ENCODE results near the gene NPHP4. TPM values are rescaled to one million over a fixed set of nuclear protein-coding genes. Genes with fewer than 3 reads are reported as not detected.
"Not testable (repeated sequence)": the region's sequence is repeated elsewhere in the genome, so short reads cannot be mapped to it uniquely, and the experiment has no call there.

Gene NPHP4
- total RNA-seq, 1 donor, result 8.0 TPM

- no peaks in the 10 kb centered on the region for H3K9me3 ChIP-seq (ENCODE audit: low read depth, low read length)
- H3K27ac ChIP-seq (ENCODE audit: low read depth, low read length), result no peak overlapping the region
- H3K4me1 ChIP-seq (ENCODE audit: insufficient read depth, low read length), result no peaks in the 10 kb centered on the region
- no peak for TF ChIP-seq CTCF (IDR thresholded peaks at IDR 0.05; ENCODE audit: extremely low read depth, low read depth, low read length)
- H3K4me3 ChIP-seq (ENCODE audit: insufficient read depth, low read length), result no peak overlapping the region
- no peaks in the 10 kb centered on the region for H3K36me3 ChIP-seq (ENCODE audit: insufficient read depth, low read length)
- H3K4me2 ChIP-seq (ENCODE audit: insufficient read depth, low read length), result no peak overlapping the region
- no peaks in the 10 kb centered on the region for H4K20me1 ChIP-seq (ENCODE audit: insufficient read depth, low read length)
- peak; percentile 29 for DNase-seq (ENCODE audit: insufficient read length, low spot score, missing footprints)
- no peak overlapping the region for H2AFZ ChIP-seq (ENCODE audit: low read length)
- no peaks in the 10 kb centered on the region for H3K27me3 ChIP-seq (ENCODE audit: insufficient read depth, low read length)
- H3K79me2 ChIP-seq (ENCODE audit: insufficient read depth, low read length), result no peaks in the 10 kb centered on the region
Observed at GRCh38 chr1:5926686-5927435, 65.4 kb downstream of the NPHP4 start.

DNA sequence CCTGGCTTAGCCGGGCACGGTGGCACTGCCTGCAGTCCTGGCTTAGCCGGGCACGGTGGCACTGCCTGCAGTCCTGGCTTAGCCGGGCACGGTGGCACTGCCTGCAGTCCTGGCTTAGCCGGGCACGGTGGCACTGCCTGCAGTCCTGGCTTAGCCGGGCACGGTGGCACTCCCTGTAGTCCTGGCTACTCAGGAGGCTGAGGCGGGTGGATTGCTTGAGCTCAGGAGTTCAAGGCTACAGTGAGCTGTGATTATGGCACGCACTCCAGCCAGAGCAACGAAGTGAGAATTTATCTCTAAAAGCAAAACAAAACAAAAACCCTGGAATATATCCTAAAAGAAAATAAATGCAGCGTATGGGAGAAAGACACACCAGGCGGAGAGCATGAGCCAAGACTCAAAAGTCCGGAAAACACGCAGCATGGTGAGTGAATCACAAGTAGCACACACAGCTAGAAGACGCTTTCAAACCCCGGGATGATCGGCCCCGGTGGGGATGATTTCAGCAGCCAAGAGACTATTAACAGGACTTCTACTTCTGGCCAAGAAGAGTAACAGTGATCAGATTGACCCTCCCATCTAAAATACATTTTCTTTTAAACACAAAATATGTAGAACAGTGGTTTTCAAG lies 69.4 kb downstream of the NPHP4 start:
- not testable (repeated sequence) for H2AFZ ChIP-seq (ENCODE audit: low read length); H3K9me3 ChIP-seq (ENCODE audit: low read depth, low read length); H3K4me2 ChIP-seq (ENCODE audit: insufficient read depth, low read length); H3K4me1 ChIP-seq (ENCODE audit: insufficient read depth, low read length); H3K36me3 ChIP-seq (ENCODE audit: insufficient read depth, low read length); H4K20me1 ChIP-seq (ENCODE audit: insufficient read depth, low read length); H3K79me2 ChIP-seq (ENCODE audit: insufficient read depth, low read length); DNase-seq (ENCODE audit: insufficient read length, low spot score, missing footprints); H3K27me3 ChIP-seq (ENCODE audit: insufficient read depth, low read length); H3K27ac ChIP-seq (ENCODE audit: low read depth, low read length); H3K4me3 ChIP-seq (ENCODE audit: insufficient read depth, low read length)

DNA sequence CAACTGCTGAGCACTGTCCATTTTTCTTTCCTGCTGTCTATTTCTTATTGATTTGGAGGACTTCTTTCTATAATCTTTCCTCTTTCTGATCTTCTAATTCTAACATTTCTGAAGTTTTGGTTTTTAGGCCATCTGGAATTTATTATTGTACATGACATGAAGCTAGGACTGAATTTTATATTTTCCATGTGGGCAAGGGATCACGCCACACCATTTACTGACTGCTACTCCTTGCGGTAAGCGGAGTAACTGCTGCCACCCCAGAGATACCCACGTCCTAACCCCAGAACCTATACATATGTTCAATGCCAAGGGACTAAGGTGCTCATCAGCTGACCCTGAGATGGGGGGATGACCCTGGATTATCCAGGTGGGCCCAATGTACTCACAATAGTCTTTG lies 70.6 kb downstream of the NPHP4 start:
- no peak overlapping the region for H3K4me3 ChIP-seq (ENCODE audit: insufficient read depth, low read length)
- no peak overlapping the region for H2AFZ ChIP-seq (ENCODE audit: low read length)
- H3K27ac ChIP-seq (ENCODE audit: low read depth, low read length), result no peak overlapping the region
- no peaks in the 10 kb centered on the region for H3K79me2 ChIP-seq (ENCODE audit: insufficient read depth, low read length)
- no peak for DNase-seq (ENCODE audit: insufficient read length, low spot score, missing footprints)
- H4K20me1 ChIP-seq (ENCODE audit: insufficient read depth, low read length), result no peaks in the 10 kb centered on the region
- H3K4me2 ChIP-seq (ENCODE audit: insufficient read depth, low read length), result no peak overlapping the region
- H3K36me3 ChIP-seq (ENCODE audit: insufficient read depth, low read length), result no peaks in the 10 kb centered on the region
- no peak for TF ChIP-seq CTCF (IDR thresholded peaks at IDR 0.05; ENCODE audit: extremely low read depth, low read depth, low read length)
- no peaks in the 10 kb centered on the region for H3K9me3 ChIP-seq (ENCODE audit: low read depth, low read length)
- H3K4me1 ChIP-seq (ENCODE audit: insufficient read depth, low read length), result no peaks in the 10 kb centered on the region
- H3K27me3 ChIP-seq (ENCODE audit: insufficient read depth, low read length), result no peaks in the 10 kb centered on the region

- H3K9me3 ChIP-seq (ENCODE audit: low read depth, low read length), result no peaks in the 10 kb centered on the region
- H2AFZ ChIP-seq (ENCODE audit: low read length), result no peak overlapping the region
- no peaks in the 10 kb centered on the region for H3K27me3 ChIP-seq (ENCODE audit: insufficient read depth, low read length)
- no peaks in the 10 kb centered on the region for H4K20me1 ChIP-seq (ENCODE audit: insufficient read depth, low read length)
- TF ChIP-seq CTCF (IDR thresholded peaks at IDR 0.05; ENCODE audit: extremely low read depth, low read depth, low read length), result no peak
- no peak overlapping the region for H3K4me2 ChIP-seq (ENCODE audit: insufficient read depth, low read length)
- no peak overlapping the region for H3K27ac ChIP-seq (ENCODE audit: low read depth, low read length)
- H3K4me1 ChIP-seq (ENCODE audit: insufficient read depth, low read length), result no peaks in the 10 kb centered on the region
- no peak for DNase-seq (ENCODE audit: insufficient read length, low spot score, missing footprints)
- H3K36me3 ChIP-seq (ENCODE audit: insufficient read depth, low read length), result no peaks in the 10 kb centered on the region
- no peaks in the 10 kb centered on the region for H3K79me2 ChIP-seq (ENCODE audit: insufficient read depth, low read length)
- H3K4me3 ChIP-seq (ENCODE audit: insufficient read depth, low read length), result no peak overlapping the region
Observed at GRCh38 chr1:5921129-5921528, 71.1 kb downstream of the NPHP4 start.
